Esophagus squamous epithelium (tissue), 5 donors: ENCODE measurements around the gene SLC47A1. TPM values are rescaled to one million over a fixed set of nuclear protein-coding genes. Genes with fewer than 3 reads are reported as not detected.

ENCODE experiments used
- DNase-seq: peaks from one replicate; lab custom pipeline; 2025; lab: John Stamatoyannopoulos, UW
- H3K27ac ChIP-seq, 4 donors: fragments of 200-600 bp; sonication (generic); one replicate each; pipeline ENCODE4 v1.5.1; 2016 to 2019; ENCODE audit warnings: mild to moderate bottlenecking in 1 of 4
- H3K27me3 ChIP-seq, 4 donors: fragments of 200-600 bp; sonication (generic); 1 replicate in 3 of 4; 2 replicates in 1 of 4; pipeline versions ENCODE4 v1.5.1 to v1.6.0; 2017 to 2021; ENCODE audit warnings: antibody characterized with exemption in 1 of 4
- H3K36me3 ChIP-seq, 3 donors: fragments of 200-600 bp; sonication (generic); one replicate each; pipeline ENCODE4 v1.5.1; 2016 to 2019
- H3K4me1 ChIP-seq, 3 donors: fragments of 200-600 bp; sonication (generic); one replicate each; pipeline ENCODE4 v1.5.1; 2017 to 2019
- H3K4me3 ChIP-seq, 4 donors: fragments of 200-600 bp; sonication (generic); 1 replicate in 3 of 4; 2 replicates in 1 of 4; pipeline ENCODE4 v1.5.1; 2016 to 2019; ENCODE audit warnings: mild to moderate bottlenecking in 2 of 4, moderate library complexity in 1 of 4
- H3K9me3 ChIP-seq, 3 donors: fragments of 200-600 bp; sonication (generic); one replicate each; pipeline ENCODE4 v1.5.1; 2016 to 2019
- POLR2A ChIP-seq, 4 donors: fragments of 450-650 bp; IDR thresholded peaks; one replicate each; pipeline ENCODE4 v1.6.1; 2017; ENCODE audit warnings: antibody characterized with exemption in 4 of 4, mild to moderate bottlenecking in 4 of 4, moderate library complexity in 3 of 4
- WGBS, 2 donors: methylation state at CpG; one replicate each; pipeline ENCODE4 v1.1.5; 2018; 5-methylcytosine and 5-hydroxymethylcytosine counted together
- intact Hi-C: fragments of 100-400 bp; cut with DNase I; formaldehyde crosslinking; loops from one replicate; pipeline ENCODE4 v1.15.0; 2022
- total RNA-seq, 4 donors: library from RNA; depleted of rRNA; stranded (reverse); fragments of >200 nt; gene quantifications; one replicate each; pipeline ENCODE4 v1.1.0, GENCODE V29; 2016
- TF ChIP-seq, protein P1 (sequence below), 6 experiments: fragments of 450-650 bp in 4 of 6; fragments of 200-600 bp in 2 of 6; sonication (generic) in 2 of 6; IDR thresholded peaks; one replicate each; pipeline ENCODE4 v1.5.1; 2016 to 2019; ENCODE audit warnings: antibody characterized with exemption in 6 of 6, mild to moderate bottlenecking in 4 of 6, moderate library complexity in 4 of 6
- donor health status: DM: yes; HTN: yes; CAD: no.

The SLC47A1 gene
- total RNA-seq, 4 donors from 2014 or later = 3.9 to 7.8 (median 7.3) TPM

DNA sequence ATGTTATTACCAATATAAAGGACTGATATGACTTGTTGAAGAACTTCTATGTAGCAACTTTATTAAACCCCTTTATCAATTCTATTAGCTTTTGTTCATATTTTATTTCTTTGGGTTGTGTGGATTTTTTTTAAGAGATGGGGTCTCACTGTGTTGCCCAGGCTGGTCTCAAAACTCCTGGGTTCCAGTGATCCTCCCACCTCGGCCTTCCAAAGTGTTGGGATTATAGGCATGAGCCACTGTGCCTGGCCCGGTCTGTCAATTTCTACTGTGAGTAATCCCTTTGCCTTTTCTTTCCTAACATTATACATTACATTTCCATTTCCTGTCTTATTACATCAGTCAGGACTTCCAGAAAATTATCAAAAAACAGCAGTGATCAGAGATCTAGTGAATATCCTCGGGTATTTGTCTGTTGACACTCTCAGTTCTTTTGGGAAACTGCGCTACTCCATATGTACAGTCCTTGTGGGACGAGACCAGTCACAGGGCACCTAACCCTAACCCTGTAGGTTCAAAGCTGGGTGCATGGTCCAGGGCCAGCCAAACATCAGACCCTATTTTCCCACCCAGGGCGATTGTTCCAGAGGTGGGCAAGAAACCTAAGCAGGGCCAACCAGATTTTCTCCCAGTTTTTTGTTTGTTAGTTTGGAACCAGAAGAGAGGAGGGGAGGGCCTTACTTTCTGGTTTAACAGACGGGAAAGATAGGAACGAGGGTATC is 1.7 kb upstream of the SLC47A1 start:
- no peak overlapping the region for H3K4me3 ChIP-seq
- intact Hi-C loops = no loop called here
- no peak overlapping the region for H3K27ac ChIP-seq
- no peak for DNase-seq
- WGBS, 2 donors = 73 to 76% methylated on average over 7 to 8 of the region's 8 CpGs
- H3K36me3 ChIP-seq = no peaks in the 10 kb centered on the region
- peaks cover 0 to 36% (median 0%) of the 10 kb centered on the region in 4 donors for H3K27me3 ChIP-seq
- H3K9me3 ChIP-seq = no peaks in the 10 kb centered on the region
- H3K4me1 ChIP-seq = peaks cover 8 to 20% (median 12%) of the 10 kb centered on the region in 3 donors
- TF ChIP-seq POLR2A (IDR thresholded peaks at IDR 0.05) = no peak
- TF ChIP-seq, protein P1, sequence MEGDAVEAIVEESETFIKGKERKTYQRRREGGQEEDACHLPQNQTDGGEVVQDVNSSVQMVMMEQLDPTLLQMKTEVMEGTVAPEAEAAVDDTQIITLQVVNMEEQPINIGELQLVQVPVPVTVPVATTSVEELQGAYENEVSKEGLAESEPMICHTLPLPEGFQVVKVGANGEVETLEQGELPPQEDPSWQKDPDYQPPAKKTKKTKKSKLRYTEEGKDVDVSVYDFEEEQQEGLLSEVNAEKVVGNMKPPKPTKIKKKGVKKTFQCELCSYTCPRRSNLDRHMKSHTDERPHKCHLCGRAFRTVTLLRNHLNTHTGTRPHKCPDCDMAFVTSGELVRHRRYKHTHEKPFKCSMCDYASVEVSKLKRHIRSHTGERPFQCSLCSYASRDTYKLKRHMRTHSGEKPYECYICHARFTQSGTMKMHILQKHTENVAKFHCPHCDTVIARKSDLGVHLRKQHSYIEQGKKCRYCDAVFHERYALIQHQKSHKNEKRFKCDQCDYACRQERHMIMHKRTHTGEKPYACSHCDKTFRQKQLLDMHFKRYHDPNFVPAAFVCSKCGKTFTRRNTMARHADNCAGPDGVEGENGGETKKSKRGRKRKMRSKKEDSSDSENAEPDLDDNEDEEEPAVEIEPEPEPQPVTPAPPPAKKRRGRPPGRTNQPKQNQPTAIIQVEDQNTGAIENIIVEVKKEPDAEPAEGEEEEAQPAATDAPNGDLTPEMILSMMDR (IDR thresholded peaks at IDR 0.05) = no peak

DNA sequence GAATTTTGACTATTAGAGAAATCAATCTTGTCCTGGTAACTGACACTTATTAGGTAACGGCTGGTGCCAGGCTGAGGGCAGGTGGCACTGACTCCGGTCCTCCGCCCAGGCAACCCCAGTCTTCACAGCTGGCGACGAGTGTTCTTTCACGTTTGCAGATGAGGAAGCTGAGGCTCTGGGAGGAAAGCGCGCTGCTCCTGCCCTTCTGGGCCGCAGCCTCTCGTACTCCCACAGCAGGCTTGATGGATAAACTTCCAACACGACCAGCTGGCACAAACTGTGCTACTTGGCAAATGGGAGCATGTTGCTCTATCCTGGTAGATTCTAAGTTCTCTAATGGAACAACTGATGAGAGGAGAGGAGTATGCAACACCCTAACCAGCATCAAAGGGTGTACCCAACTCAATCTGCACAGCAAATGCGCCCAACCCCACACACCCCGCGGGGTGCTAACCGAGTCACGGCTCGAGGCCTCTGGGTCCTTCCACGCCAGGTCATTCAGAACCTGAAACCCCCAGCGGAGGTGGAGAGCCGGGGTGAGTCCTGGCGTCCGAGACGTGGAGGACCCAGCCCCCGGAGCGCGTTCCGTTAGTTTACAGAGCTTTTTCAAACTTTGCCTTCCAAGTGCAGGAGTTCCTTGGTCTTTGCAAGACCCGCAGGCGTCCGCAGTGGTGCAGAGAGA is 477 bp upstream of the SLC47A1 start:
- intact Hi-C loops = no loop called here
- peak overlapping the region; percentile 46 to 70 (median 58) for H3K4me3 ChIP-seq
- H3K4me1 ChIP-seq = peaks cover 8 to 20% (median 12%) of the 10 kb centered on the region in 3 donors
- 25 to 30% methylated on average over 16 to 22 of the region's 30 CpGs for WGBS, 2 donors
- no peaks in the 10 kb centered on the region for H3K36me3 ChIP-seq
- TF ChIP-seq, protein P1 (IDR thresholded peaks at IDR 0.05) = no peak
- TF ChIP-seq POLR2A (IDR thresholded peaks at IDR 0.05) = no peak
- no peaks in the 10 kb centered on the region for H3K9me3 ChIP-seq
- no peak overlapping the region for H3K27ac ChIP-seq
- peaks cover 0 to 36% (median 0%) of the 10 kb centered on the region in 4 donors for H3K27me3 ChIP-seq
- no peak for DNase-seq

DNA sequence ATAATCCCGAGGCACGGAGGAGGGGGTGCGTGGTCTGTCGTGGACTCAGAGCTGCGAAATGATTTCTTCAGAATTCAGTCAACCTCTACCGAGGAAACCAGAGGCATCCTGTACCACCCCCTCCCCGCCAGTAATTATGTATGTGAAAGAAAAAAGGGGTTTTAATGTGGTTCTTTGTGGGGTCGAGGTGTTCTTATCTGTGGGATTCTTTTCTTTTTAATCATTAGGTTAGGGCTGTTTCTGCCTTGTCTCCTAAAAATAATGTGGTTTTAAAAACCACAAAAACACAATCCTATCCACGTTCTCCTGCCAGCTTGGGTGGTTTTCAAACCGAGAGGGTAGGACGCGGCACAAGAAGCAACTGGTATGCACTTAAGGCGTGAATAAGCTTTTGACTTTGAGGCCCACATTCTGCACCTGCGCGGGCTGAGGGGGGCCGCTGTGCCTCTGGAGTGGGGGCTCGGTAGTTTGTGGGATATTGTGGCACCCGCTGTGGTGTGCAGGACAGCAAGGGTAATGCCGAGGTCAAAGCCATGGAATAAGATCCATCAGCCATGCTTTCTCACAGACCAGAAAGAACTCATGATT is 1.0 kb downstream of the SLC47A1 start:
- TF ChIP-seq, protein P1 (IDR thresholded peaks at IDR 0.05) = no peak
- no peak for TF ChIP-seq POLR2A (IDR thresholded peaks at IDR 0.05)
- peaks cover 8 to 20% (median 12%) of the 10 kb centered on the region in 3 donors for H3K4me1 ChIP-seq

DNA sequence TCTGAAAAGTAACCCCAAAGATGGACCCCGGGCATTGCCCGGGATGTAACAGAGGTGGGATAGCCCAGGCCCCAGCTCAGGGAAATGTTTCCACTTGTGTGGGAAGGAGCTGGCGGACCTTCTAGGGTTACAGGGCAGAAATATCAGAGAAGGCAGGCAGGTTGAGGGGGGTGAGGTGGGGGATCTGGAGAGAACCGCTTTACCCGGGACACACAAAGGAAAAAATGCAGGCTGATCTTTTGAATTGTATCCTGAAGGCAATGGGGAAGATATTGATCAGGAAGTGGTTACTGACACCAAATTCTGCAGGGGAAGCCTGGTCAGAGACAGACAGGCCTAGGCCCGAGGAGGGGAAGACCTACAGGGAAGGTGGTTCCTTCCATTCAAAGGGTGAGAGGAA is 3.5 kb downstream of the SLC47A1 start:
- no peak for TF ChIP-seq POLR2A (IDR thresholded peaks at IDR 0.05)
- TF ChIP-seq, protein P1 (IDR thresholded peaks at IDR 0.05) = no peak
- H3K27me3 ChIP-seq = peaks cover 0 to 36% (median 0%) of the 10 kb centered on the region in 4 donors
- DNase-seq = no peak
- H3K4me3 ChIP-seq = no peak overlapping the region
- no peaks in the 10 kb centered on the region for H3K9me3 ChIP-seq
- H3K36me3 ChIP-seq = no peaks in the 10 kb centered on the region
- WGBS, 2 donors = 64 to 90% methylated on average over 5 to 6 of the region's 6 CpGs
- H3K27ac ChIP-seq = no peak overlapping the region
- intact Hi-C loops = no loop called here
- peaks cover 8 to 20% (median 12%) of the 10 kb centered on the region in 3 donors for H3K4me1 ChIP-seq

More for the DNA sequence above, 1.0 kb downstream of the SLC47A1 start:
- intact Hi-C loops = no loop called here
- Histone ChIP-seq H3K4me3 (peak overlapping the region; percentile 46 to 70 (median 58)), H3K27ac (no peak overlapping the region), H3K36me3 (no peaks in the 10 kb centered on the region), H3K27me3 (peaks cover 0 to 36% (median 0%) of the 10 kb centered on the region in 4 donors), H3K9me3 (no peaks in the 10 kb centered on the region)
- DNase-seq = no peak
- WGBS, 2 donors = 21 to 48% methylated on average over 17 of the region's 19 CpGs
